ENCODE measurements around the gene HEPN1.

Gene HEPN1

GRCh38 chr11:124890683-124891372, 28.2 kb upstream of the HEPN1 start:
- H3K4me1 ChIP-seq (ENCODE audit: control insufficient read depth in 1 of 2, insufficient read depth in 1 of 2, low read depth in 1 of 2, low read length in 1 of 2), result no peaks in the 10 kb centered on the region
- no peak overlapping the region for H3K4me3 ChIP-seq (ENCODE audit: low read depth in 1 of 2, low read length in 1 of 2)
- H3K27me3 ChIP-seq, result no peaks in the 10 kb centered on the region
- no peaks in the 10 kb centered on the region for H3K9me3 ChIP-seq
- no peaks in the 10 kb centered on the region for H3K36me3 ChIP-seq
- TF ChIP-seq CTCF (IDR thresholded peaks at IDR 0.05), result no peak
- H3K27ac ChIP-seq, result no peak overlapping the region

GRCh38 chr11:124891373-124891861, 27.6 kb upstream of the HEPN1 start:
- Histone ChIP-seq H3K36me3 (no peaks in the 10 kb centered on the region), H3K4me3 (ENCODE audit: low read depth in 1 of 2, low read length in 1 of 2) (no peak overlapping the region), H3K9me3 (no peaks in the 10 kb centered on the region), H3K27me3 (no peaks in the 10 kb centered on the region), H3K4me1 (ENCODE audit: control insufficient read depth in 1 of 2, insufficient read depth in 1 of 2, low read depth in 1 of 2, low read length in 1 of 2) (no peaks in the 10 kb centered on the region), H3K27ac (no peak overlapping the region)
- TF ChIP-seq CTCF (IDR thresholded peaks at IDR 0.05), result no peak

GRCh38 chr11:124892146-124892545, 26.9 kb upstream of the HEPN1 start:
- H3K9me3 ChIP-seq, result no peaks in the 10 kb centered on the region
- H3K4me1 ChIP-seq (ENCODE audit: control insufficient read depth in 1 of 2, insufficient read depth in 1 of 2, low read depth in 1 of 2, low read length in 1 of 2), result no peaks in the 10 kb centered on the region
- no peaks in the 10 kb centered on the region for H3K36me3 ChIP-seq
- no peak for TF ChIP-seq CTCF (IDR thresholded peaks at IDR 0.05)
- H3K4me3 ChIP-seq (ENCODE audit: low read depth in 1 of 2, low read length in 1 of 2), result no peak overlapping the region
- no peaks in the 10 kb centered on the region for H3K27me3 ChIP-seq
- H3K27ac ChIP-seq, result no peak overlapping the region

GRCh38 chr11:124892750-124893454, 26.1 kb upstream of the HEPN1 start:
- no peak for TF ChIP-seq CTCF (IDR thresholded peaks at IDR 0.05)
- no peak overlapping the region for H3K27ac ChIP-seq
- no peaks in the 10 kb centered on the region for H3K27me3 ChIP-seq
- peaks cover 0 to 5% of the 10 kb centered on the region in 2 experiments for H3K4me1 ChIP-seq (ENCODE audit: control insufficient read depth in 1 of 2, insufficient read depth in 1 of 2, low read depth in 1 of 2, low read length in 1 of 2)
- no peaks in the 10 kb centered on the region for H3K36me3 ChIP-seq
- H3K4me3 ChIP-seq (ENCODE audit: low read depth in 1 of 2, low read length in 1 of 2), result no peak overlapping the region
- H3K9me3 ChIP-seq, result no peaks in the 10 kb centered on the region

- TF ChIP-seq CTCF (IDR thresholded peaks at IDR 0.05), result no peak
- Histone ChIP-seq H3K36me3 (no peaks in the 10 kb centered on the region), H3K4me3 (ENCODE audit: low read depth in 1 of 2, low read length in 1 of 2) (no peak overlapping the region), H3K27ac (no peak overlapping the region), H3K27me3 (no peaks in the 10 kb centered on the region), H3K4me1 (ENCODE audit: control insufficient read depth in 1 of 2, insufficient read depth in 1 of 2, low read depth in 1 of 2, low read length in 1 of 2) (peaks cover 0 to 5% of the 10 kb centered on the region in 2 experiments), H3K9me3 (no peaks in the 10 kb centered on the region)
These were observed 25.2 kb upstream of the HEPN1 start for GRCh38 chr11:124893781-124894401.
